NB4 (cell line): Measurements from ENCODE around the gene TRPT1.

Experiments used
- DNase-seq: peaks from one replicate; pipeline ENCODE4 v3.0.0; 2010; ENCODE audit warnings: low read depth
- H3K4me3 ChIP-seq: one replicate; pipeline ENCODE4 v1.5.1; 2011; ENCODE audit warnings: mild to moderate bottlenecking, low read depth, low read length, moderate library complexity
- MYC ChIP-seq: IDR thresholded peaks from 2 replicates; pipeline ENCODE4 v1.6.1; 2011; ENCODE audit warnings: low read depth, low read length
- POLR2A ChIP-seq: IDR thresholded peaks from 2 replicates; pipeline ENCODE4 v1.6.1; 2011; ENCODE audit warnings: mild to moderate bottlenecking; ENCODE audit not compliant: insufficient read length; ENCODE audit errors: extremely low read depth
- TF ChIP-seq, protein P1 (sequence below): IDR thresholded peaks from one replicate; pipeline ENCODE4 v1.5.1; 2012; ENCODE audit warnings: low read depth, low read length
- TF ChIP-seq, protein P2 (sequence below): IDR thresholded peaks from 2 replicates; pipeline ENCODE4 v1.6.1; 2011; ENCODE audit warnings: low read depth, low read length

Gene TRPT1

GRCh38 chr11:64220798-64221197 lies 5.2 kb downstream of the TRPT1 start:
- no peak overlapping the region for H3K4me3 ChIP-seq
- TF ChIP-seq MYC (no peak), POLR2A (no peak)
- TF ChIP-seq, protein P1, sequence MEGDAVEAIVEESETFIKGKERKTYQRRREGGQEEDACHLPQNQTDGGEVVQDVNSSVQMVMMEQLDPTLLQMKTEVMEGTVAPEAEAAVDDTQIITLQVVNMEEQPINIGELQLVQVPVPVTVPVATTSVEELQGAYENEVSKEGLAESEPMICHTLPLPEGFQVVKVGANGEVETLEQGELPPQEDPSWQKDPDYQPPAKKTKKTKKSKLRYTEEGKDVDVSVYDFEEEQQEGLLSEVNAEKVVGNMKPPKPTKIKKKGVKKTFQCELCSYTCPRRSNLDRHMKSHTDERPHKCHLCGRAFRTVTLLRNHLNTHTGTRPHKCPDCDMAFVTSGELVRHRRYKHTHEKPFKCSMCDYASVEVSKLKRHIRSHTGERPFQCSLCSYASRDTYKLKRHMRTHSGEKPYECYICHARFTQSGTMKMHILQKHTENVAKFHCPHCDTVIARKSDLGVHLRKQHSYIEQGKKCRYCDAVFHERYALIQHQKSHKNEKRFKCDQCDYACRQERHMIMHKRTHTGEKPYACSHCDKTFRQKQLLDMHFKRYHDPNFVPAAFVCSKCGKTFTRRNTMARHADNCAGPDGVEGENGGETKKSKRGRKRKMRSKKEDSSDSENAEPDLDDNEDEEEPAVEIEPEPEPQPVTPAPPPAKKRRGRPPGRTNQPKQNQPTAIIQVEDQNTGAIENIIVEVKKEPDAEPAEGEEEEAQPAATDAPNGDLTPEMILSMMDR = no peak
- TF ChIP-seq, protein P2, sequence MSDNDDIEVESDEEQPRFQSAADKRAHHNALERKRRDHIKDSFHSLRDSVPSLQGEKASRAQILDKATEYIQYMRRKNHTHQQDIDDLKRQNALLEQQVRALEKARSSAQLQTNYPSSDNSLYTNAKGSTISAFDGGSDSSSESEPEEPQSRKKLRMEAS = no peak
- DNase-seq = no peak

DNA sequence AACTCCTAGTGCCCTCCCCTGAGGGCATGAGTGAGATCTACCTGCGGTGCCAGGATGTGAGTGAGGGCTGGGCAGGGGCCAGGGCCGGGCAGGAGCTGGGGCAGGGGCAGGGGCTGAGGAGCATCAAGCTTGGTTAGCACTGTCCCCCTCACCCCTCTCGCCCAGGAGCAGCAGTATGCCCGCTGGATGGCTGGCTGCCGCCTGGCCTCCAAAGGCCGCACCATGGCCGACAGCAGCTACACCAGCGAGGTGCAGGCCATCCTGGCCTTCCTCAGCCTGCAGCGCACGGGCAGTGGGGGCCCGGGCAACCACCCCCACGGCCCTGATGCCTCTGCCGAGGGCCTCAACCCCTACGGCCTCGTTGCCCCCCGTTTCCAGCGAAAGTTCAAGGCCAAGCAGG lies 5.7 kb downstream of the TRPT1 start:
- TF ChIP-seq POLR2A (no peak), MYC (no peak)
- TF ChIP-seq, protein P2 = no peak
- TF ChIP-seq, protein P1 = no peak
- no peak overlapping the region for H3K4me3 ChIP-seq
- DNase-seq = no peak

DNA sequence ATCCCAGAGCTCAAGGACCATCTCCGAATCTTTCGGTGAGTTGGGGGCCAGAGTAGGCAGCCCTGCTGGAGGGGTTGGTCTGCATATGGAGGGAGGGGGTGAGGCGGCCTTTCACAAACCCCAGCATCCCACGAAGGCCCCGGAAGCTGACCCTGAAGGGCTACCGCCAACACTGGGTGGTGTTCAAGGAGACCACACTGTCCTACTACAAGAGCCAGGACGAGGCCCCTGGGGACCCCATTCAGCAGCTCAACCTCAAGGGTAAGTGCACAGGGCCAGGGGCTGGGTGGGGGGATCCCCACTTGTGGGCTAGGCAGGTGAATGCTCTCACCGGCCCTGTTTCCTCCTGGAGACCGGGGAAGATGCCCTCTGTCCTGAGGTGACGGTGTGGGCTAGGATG lies 6.2 kb downstream of the TRPT1 start:
- DNase-seq = no peak
- no peak for TF ChIP-seq POLR2A
- TF ChIP-seq, protein P2 = no peak
- H3K4me3 ChIP-seq = no peak overlapping the region

GRCh38 chr11:64219354-64219684 lies 6.7 kb downstream of the TRPT1 start:
- no peak for TF ChIP-seq POLR2A
- TF ChIP-seq, protein P1 = no peak
- TF ChIP-seq, protein P2 = no peak
- TF ChIP-seq MYC = no peak
- DNase-seq = no peak

GRCh38 chr11:64218628-64219353 lies 7.2 kb downstream of the TRPT1 start:
- no peak for DNase-seq
- TF ChIP-seq MYC = no peak
- TF ChIP-seq, protein P2 = no peak
- H3K4me3 ChIP-seq = no peak overlapping the region

More at GRCh38 chr11:64219354-64219684, 6.7 kb downstream of the TRPT1 start:
- H3K4me3 ChIP-seq = no peak overlapping the region

DNA sequence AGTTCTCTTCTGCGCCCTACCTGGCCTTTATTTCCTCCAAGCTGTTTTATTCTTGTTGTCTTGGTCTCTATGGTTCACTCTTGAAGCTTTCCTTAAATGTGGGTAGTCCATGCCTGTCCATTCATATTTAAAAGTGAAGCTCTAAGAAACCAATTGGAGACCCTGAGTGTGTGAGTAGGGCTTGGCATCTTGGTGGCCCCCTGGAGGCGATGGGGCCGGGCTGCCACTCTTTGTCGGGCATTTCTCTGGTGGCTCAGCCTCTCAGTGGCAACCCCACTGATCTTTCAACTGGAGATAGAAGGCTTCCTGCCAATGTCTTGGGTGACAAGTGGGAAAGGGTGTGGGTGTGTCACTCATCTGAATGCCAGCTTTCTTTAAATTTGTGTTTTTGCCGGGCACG lies 9.1 kb downstream of the TRPT1 start:
- TF ChIP-seq, protein P1 = no peak
- TF ChIP-seq MYC (no peak), POLR2A (no peak)
- TF ChIP-seq, protein P2 = no peak
- H3K4me3 ChIP-seq = no peak overlapping the region
- no peak for DNase-seq
